Middle frontal gyrus (tissue), 1 donor: ENCODE data around the gene MEX3A.
"Not testable (repeated sequence)": the region's sequence is repeated elsewhere in the genome, so short reads cannot be mapped to it uniquely, and the experiment has no call there.

Experiments used
- DNase-seq: peaks from one replicate; pipeline ENCODE4 v3.0.0-alpha.2; 2015; ENCODE audit warnings: low spot score; ENCODE audit errors: extremely low spot score

Gene MEX3A

GRCh38 chr1:156119503-156120209 lies 37.4 kb upstream of the MEX3A start:
- DNase-seq, result no peak

GRCh38 chr1:156118177-156118868 lies 36.1 kb upstream of the MEX3A start:
- DNase-seq, result no peak

DNA sequence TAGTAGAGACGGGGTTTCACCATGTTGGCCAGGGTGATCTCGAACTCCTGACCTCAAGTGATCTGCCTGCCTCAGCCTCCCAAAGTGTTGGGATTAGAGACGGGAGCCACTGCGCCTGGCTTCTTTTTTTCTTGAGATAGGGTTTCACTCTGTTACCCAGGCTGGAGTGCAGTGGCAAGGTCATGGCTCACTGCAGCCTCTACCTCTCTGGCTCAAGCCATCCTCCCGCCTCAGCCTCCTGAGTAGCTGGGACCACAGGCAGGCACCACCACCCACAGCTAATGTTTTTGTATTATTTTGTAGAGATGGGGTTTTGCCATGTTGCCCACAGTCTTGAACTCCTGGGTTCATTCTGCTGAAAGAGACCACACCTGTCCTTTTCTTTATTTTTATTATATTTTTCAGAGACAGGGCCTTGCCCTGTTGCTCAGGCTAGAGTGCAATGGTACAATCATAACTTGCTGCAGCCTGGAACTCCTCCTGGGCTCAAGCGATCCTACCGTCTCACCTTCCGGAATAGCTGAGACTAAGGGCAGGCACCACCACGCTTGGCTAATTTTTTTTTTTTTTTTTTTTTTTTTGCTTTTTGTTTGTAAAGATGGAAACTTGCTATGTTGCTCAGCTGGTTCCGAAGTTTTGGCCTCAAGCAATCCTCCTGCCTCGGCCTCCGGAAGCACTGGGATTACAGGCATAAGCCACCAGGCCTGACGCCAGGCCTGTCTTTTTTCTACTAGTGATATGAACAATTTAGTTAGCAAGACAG lies 35.3 kb upstream of the MEX3A start:
- DNase-seq, result no peak

DNA sequence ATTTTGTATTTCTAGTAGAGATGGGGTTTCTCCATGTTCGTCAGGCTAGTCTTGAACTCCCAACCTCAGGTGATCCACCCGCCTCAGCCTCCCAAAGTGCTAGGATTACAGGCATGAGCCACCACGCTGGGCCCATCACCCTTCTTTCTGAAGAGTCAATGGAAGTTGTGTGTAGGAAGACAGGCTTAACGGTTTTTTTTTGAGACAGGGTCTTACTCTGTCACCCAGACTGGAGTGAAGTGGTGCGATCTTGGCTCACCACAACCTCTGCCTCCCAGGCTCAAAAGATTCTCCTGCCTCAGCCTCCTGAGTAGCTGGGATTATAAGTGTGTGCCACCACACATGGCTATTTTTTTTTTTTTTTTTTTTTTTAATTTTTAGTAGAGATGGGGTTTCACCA lies 34.5 kb upstream of the MEX3A start:
- not testable (repeated sequence) for DNase-seq

GRCh38 chr1:156115514-156116374 lies 33.5 kb upstream of the MEX3A start:
- DNase-seq, result no peak

- no peak for DNase-seq
Measured at GRCh38 chr1:156114919-156115513, 32.8 kb upstream of the MEX3A start.

DNA sequence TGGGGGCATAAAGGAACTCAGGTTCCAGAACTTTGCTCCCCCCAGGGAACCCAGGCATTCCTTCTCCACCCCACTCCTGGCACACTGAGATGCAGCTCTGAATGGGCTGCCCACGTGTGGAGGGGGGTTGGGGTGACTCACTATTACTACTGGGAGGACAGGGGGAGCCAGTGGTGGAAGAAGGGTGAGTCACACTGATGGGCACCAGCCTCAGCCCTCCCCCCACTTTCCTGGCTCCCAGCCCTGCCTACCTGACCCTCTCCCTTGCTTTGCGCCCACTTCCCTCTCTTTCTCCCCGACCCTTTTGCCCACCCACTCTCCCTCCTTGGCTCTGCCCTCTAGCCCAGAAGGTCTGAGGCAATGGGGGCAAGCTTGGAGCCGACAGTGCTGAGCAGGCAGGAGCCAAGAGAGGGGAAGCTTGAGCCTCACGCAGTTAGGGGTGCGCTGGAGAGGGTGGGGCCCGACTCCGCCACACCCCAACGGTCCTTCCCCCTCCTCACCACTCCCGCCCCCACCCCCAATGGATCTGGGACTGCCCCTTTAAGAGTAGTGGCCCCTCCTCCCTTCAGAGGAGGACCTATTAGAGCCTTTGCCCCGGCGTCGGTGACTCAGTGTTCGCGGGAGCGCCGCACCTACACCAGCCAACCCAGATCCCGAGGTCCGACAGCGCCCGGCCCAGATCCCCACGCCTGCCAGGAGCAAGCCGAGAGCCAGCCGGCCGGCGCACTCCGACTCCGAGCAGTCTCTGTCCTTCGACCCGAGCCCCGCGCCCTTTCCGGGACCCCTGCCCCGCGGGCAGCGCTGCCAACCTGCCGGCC lies 32.0 kb upstream of the MEX3A start, which contains the start of gene LMNA:
TSS of gene LMNA (plus strand) at position 611 of the 818 bp plus-strand sequence. CDS start 208 bp downstream, outside the sequence.
- DNase-seq, result peak; percentile 57

GRCh38 chr1:156113282-156113950 lies 31.2 kb upstream of the MEX3A start:
- DNase-seq, result no peak

DNA sequence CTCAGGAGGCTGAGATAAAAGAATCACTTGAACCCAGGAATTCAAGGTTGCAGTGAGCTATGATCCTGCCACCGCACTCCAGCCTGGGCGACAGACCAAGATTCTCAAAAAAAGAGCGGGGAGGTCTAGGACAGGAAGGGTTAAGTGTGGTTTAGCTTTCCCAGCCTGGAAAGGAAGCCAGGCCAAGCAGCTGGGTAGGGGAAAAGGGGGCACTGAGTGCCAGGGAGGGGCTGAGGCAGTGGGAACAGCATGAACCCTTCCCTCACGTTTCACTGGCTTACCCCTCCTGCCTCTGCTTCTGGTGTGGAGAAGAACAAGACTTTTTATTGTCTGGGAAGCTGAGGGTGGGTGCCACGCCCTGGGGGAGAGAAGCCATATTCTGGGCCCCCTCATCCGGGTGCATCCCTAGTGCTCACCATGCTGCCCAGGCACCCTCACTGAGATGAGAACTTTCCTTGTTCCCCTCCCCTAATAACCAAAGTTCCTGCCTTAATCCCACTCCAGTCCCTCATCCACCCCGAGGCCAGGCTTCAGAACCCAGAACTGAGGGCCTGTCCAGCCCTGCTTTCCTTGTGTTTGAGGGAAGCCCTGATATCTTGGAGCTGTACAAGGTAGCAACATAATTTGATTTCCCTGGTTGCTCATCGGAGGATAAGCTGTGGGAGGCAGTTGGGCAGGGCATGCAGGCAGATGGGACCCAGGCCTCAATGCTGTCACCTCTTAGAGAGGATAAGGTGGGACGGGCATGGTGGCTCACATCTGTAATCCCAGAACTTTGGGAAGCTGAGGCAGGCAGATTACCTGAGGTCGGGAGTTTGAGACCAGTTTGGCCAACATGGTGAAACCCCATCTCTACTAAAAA lies 30.2 kb upstream of the MEX3A start:
- DNase-seq, result no peak

DNA sequence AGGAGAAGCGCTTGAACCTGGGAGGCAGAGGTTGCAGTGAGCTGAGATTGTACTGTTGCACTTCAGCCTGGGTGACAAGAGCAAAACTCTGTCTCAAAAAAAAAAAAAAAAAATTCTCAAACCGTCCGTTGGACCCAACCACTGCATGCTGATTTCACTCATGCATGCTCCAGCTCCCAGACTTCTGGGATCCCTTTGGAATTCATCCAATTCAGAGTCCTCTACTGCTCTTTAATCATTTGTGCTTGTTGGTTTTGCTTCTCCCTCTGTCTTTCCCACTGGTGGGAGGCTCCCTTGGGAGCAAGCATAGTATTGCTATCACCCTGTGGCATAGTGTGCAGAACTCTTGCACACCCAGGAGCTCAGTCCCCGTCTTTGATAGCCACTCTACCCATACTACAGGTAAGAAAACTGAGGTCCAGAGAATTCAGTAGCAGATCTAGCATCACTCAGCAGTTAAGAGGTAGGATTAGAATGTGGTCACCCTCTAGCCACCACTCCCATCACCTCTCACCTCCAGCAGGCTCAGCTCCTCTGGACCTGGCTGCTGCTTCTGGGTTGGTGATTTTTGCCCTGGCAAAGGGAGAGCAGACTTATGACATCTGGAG lies 29.2 kb upstream of the MEX3A start:
- no peak for DNase-seq

DNA sequence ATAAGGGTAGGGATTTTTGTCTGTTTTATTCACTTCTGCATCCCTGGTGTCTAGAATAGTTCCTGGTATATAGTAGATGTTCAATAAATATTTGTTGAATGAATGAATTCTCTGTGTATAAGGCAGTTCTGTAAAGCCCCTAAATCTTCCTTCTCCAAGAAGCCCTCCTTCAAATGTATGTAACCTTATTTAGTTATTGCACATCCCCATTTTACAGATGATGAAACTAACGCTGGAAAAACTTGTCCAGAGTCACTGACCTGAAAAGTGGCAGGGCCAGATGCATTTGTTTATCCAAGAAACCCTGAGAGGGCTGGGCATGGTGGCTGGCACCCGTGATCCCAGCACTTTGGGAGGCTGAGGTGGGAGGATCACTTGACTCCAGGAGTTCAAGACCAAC lies 28.0 kb upstream of the MEX3A start:
- DNase-seq, result no peak

DNA sequence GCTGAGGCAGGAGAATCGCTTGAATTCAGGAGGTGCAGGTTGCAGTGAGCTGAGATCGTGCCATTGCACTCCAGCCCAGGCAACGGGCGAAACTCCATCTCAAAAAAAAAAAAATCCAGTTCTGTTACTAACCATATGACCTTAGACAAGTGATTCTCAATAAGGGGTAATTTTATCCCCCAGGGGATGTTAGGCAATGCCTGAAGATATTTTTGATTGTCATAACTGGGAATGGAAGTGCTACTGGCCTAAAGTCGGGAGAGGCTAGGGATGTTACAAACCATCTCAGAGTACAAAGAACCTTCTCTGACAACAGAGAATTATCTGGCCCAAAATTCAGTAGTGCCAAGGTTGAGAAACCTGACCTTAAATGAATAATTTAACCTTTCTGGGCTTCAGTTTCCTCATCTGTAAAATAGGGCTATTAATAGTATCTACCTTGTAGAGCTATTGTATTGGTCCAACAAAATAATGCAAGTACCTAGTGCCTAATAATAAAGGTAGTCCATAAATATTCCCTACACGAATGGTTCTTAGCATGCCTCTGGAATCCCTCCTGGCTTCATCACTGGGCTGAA lies 26.5 kb upstream of the MEX3A start:
- no peak for DNase-seq

DNA sequence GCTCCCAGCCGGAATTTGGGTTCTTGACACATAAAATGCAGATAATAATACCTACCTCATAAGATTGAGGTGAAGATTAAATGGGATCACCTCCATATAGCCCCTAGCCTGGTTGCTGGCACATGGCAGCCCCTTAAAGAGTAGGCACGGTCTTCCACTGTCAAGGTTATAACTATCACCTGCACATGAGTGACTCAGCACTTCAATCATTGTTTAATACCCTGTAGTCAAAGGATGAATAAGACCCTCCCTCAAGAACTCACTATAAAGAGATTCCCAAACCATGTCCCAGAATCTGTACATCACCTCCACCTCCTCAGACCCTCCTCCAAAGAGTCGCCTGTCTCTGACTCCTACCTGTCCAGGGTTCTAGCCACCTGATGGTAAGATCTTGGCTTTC lies 25.8 kb upstream of the MEX3A start:
- no peak for DNase-seq

DNA sequence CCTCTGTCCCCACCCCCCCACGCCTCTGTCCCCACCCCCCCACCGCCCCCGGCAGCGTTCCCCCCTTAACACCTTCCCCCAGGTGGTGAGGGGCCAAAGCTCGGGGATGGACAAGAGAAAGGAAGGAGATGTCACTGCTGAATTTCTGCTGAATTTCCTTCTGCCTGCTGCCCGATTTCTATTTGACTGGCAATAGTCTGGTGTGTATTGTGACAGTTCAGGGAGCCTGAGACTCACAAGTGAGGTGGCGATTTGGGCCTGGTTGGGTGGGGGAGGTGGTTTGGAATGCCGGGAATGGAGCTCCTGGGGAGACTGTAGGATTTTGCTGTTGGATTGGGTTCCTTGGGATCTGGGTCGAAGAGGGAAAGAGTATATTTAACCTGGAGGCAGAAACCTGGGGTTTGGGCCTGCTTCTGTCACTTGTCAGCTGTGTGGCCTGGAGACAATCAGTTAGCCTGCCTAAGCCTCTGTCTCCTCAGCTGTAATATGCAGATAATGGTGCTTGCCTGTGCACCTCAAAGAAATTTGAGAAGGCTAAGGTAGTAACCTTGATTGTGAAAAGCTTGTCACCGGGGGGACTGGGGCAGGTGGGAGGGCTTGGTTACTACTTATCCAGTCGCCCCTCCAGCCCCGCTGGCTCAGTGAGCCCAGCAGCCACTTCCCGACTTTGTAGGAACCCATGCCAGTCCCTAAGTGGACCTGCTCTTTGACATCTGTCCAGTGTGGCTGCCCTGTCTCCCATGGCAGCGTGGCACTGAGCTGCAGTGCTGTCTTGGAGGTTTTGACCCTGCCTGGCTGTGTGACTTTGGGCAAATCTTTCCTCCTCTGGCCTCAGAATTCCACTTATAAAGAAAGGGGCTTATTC lies 24.6 kb upstream of the MEX3A start:
- no peak for DNase-seq

GRCh38 chr1:156104861-156105832 lies 22.9 kb upstream of the MEX3A start:
- DNase-seq, result no peak
